Inflammatory macrophage (primary cell): ENCODE data around the gene PLEKHG1.
A peak's percentile ranks its signal among the peaks of the same experiment; 100 is the strongest.

ENCODE experiments used
- DNase-seq, 2 donors: peaks; one replicate each; pipeline ENCODE4 v3.0.0-alpha.2; 2020 to 2022

Gene PLEKHG1

GRCh38 chr6:150641398-150642139, 41.9 kb downstream of the PLEKHG1 start:
- peak; percentile 8 to 28 for DNase-seq

DNA sequence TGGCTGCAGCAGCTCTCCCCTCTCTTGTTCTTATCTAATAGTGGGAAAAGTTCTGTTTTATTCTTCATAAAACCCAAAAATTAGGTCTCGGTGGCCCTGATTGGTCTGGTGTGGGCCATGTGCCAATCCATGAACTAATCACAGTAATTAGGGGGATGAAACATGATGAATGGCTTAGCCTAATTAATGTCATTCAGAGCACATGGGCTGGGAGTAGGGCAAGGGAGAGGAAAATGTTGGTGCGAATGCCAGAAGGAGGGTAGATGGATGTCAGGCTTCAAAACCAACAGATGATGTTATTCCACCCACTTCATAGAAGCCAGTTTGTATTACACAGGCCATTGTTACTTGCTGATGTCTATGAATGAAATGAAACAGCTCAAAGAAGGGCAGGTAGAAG, 46.5 kb downstream of the PLEKHG1 start:
- no peak for DNase-seq

DNA sequence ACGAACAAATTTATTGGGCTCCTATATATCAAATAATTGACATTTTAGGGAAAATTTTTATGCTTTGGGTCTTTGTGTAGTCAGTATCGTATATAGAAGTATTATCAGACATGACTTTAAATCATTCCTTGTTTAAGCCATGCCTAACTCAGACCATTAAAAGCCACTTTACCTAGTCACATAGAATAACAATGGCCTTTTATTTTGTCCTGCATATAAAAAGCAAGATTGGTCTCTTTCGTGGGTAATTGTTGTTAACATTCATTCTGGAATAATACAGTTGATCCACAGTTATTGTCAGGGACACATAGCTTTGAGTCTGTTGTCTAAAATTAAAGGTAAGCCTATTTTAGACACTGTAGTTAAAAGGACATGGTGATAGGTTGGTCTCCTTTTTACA, 47.4 kb downstream of the PLEKHG1 start:
- DNase-seq = no peak
